Measurements from ENCODE around the gene ZNF814.
"Not testable (repeated sequence)": the region's sequence is repeated elsewhere in the genome, so short reads cannot be mapped to it uniquely, and the experiment has no call there.

ZNF814 gene

GRCh38 chr19:57862351-57862750, 26.5 kb downstream of the ZNF814 start:
- DNase-seq (ENCODE audit: low spot score) = not testable (repeated sequence)

- DNase-seq (ENCODE audit: low spot score) = not testable (repeated sequence)
Measured at GRCh38 chr19:57854117-57854516, 34.7 kb downstream of the ZNF814 start.

GRCh38 chr19:57851812-57852603, 36.8 kb downstream of the ZNF814 start:
- not testable (repeated sequence) for DNase-seq (ENCODE audit: low spot score)

GRCh38 chr19:57850553-57851017, 38.3 kb downstream of the ZNF814 start:
- no peak for DNase-seq (ENCODE audit: low spot score)

- peak; percentile 73 for DNase-seq (ENCODE audit: low spot score)
Measured at GRCh38 chr19:57849666-57850473, 39.0 kb downstream of the ZNF814 start, which contains the start of gene ZNF587. ZNF587 (plus strand) TSS chr19:57849859; CDS start chr19:57850039, 180 bp downstream.

- DNase-seq (ENCODE audit: low spot score) = not testable (repeated sequence)
Measured at GRCh38 chr19:57849162-57849665, 39.6 kb downstream of the ZNF814 start.

GRCh38 chr19:57847164-57847563, 41.7 kb downstream of the ZNF814 start:
- not testable (repeated sequence) for DNase-seq (ENCODE audit: low spot score)

- no peak for DNase-seq (ENCODE audit: low spot score)
Measured at GRCh38 chr19:57841122-57841763, 47.6 kb downstream of the ZNF814 start.

GRCh38 chr19:57838622-57839191, 50.1 kb downstream of the ZNF814 start:
- not testable (repeated sequence) for DNase-seq (ENCODE audit: low spot score)

GRCh38 chr19:57836991-57837390, 51.8 kb downstream of the ZNF814 start:
- not testable (repeated sequence) for DNase-seq (ENCODE audit: low spot score)

- peak; percentile 76 for DNase-seq (ENCODE audit: low spot score)
Measured at GRCh38 chr19:57830071-57830602, 58.7 kb downstream of the ZNF814 start, which contains the start of gene ZNF587B. ZNF587B (plus strand) TSS chr19:57830299; CDS start chr19:57830529, 230 bp downstream.

GRCh38 chr19:57829316-57829715, 59.5 kb downstream of the ZNF814 start:
- no peak for DNase-seq (ENCODE audit: low spot score)

- DNase-seq (ENCODE audit: low spot score) = no peak
Measured at GRCh38 chr19:57825511-57825910, 63.3 kb downstream of the ZNF814 start.

- not testable (repeated sequence) for DNase-seq (ENCODE audit: low spot score)
Measured at GRCh38 chr19:57823608-57824007, 65.2 kb downstream of the ZNF814 start.

- DNase-seq (ENCODE audit: low spot score) = not testable (repeated sequence)
Measured at GRCh38 chr19:57823155-57823554, 65.7 kb downstream of the ZNF814 start.

GRCh38 chr19:57821501-57821900, 67.3 kb downstream of the ZNF814 start:
- DNase-seq (ENCODE audit: low spot score) = not testable (repeated sequence)

GRCh38 chr19:57821095-57821494, 67.7 kb downstream of the ZNF814 start:
- DNase-seq (ENCODE audit: low spot score) = not testable (repeated sequence)

- no peak for DNase-seq (ENCODE audit: low spot score)
Measured at GRCh38 chr19:57820599-57820998, 68.2 kb downstream of the ZNF814 start.

GRCh38 chr19:57819475-57820148, 69.2 kb downstream of the ZNF814 start:
- peak; percentile 86 for DNase-seq (ENCODE audit: low spot score)

GRCh38 chr19:57818378-57818777, 70.5 kb downstream of the ZNF814 start:
- no peak for DNase-seq (ENCODE audit: low spot score)

GRCh38 chr19:57817976-57818375, 70.9 kb downstream of the ZNF814 start:
- DNase-seq (ENCODE audit: low spot score) = no peak

All from left forelimb (tissue), 1 donor.